ENCODE results near the gene LDHD. TPM values are rescaled to one million over a fixed set of nuclear protein-coding genes. Genes with fewer than 3 reads are reported as not detected.

LDHD gene
- polyA plus RNA-seq, 1 experiment, result 0.71 TPM

- peak; percentile 37 for DNase-seq (ENCODE audit: low read depth)
- ChIA-PET CTCF (no interaction called here), POLR2A (no interaction called here)
- Histone ChIP-seq H3K27me3 (ENCODE audit: control insufficient read depth, insufficient read depth, low read length) (no peaks in the 10 kb centered on the region), H3K4me3 (ENCODE audit: low read depth, low read length) (peak within 1 kb of the TSS; percentile 94), H3K36me3 (ENCODE audit: control insufficient read depth, insufficient read depth, low read length) (no peaks in the 10 kb centered on the region; the same call in 1 of the 2 replicates)
- TF ChIP-seq CTCF (IDR thresholded peaks at IDR 0.05; ENCODE audit: insufficient read depth, low read depth, low read length), result no peak
These were observed 32.0 kb upstream of the LDHD start, which contains the start of gene ZFP1 for GRCh38 chr16:75148311-75149195. Gene ZFP1 (plus strand): TSS chr16:75148524. CDS start chr16:75152952, 4,428 bp downstream.

- ChIA-PET CTCF (interaction anchor here (1.0 kb wide), 1 partner anchor 21 kb away, joined by 4 read pairs; no protein-coding TSS in a partner anchor), POLR2A (no interaction called here)
- H3K4me3 ChIP-seq (ENCODE audit: low read depth, low read length), result no peak overlapping the region
- no peak for TF ChIP-seq CTCF (IDR thresholded peaks at IDR 0.05; ENCODE audit: insufficient read depth, low read depth, low read length)
- H3K36me3 ChIP-seq (ENCODE audit: control insufficient read depth, insufficient read depth, low read length), result no peaks in the 10 kb centered on the region; the same call in 1 of the 2 replicates
- H3K27me3 ChIP-seq (ENCODE audit: control insufficient read depth, insufficient read depth, low read length), result no peaks in the 10 kb centered on the region
- DNase-seq (ENCODE audit: low read depth), result no peak
These were observed 31.4 kb upstream of the LDHD start for GRCh38 chr16:75147968-75148310.

GRCh38 chr16:75143941-75144340 lies 27.4 kb upstream of the LDHD start:
- CTCF ChIA-PET, result no interaction called here

GRCh38 chr16:75139498-75139897 lies 22.9 kb upstream of the LDHD start:
- DNase-seq (ENCODE audit: low read depth), result no peak
- no peak for TF ChIP-seq CTCF (IDR thresholded peaks at IDR 0.05; ENCODE audit: insufficient read depth, low read depth, low read length)
- Histone ChIP-seq H3K36me3 (ENCODE audit: control insufficient read depth, insufficient read depth, low read length) (no peaks in the 10 kb centered on the region), H3K27me3 (ENCODE audit: control insufficient read depth, insufficient read depth, low read length) (no peaks in the 10 kb centered on the region), H3K4me3 (ENCODE audit: low read depth, low read length) (no peak overlapping the region)
- ChIA-PET POLR2A (no interaction called here), CTCF (no interaction called here)

More at GRCh38 chr16:75143941-75144340, 27.4 kb upstream of the LDHD start:
- Histone ChIP-seq H3K36me3 (ENCODE audit: control insufficient read depth, insufficient read depth, low read length) (no peaks in the 10 kb centered on the region), H3K27me3 (ENCODE audit: control insufficient read depth, insufficient read depth, low read length) (no peaks in the 10 kb centered on the region), H3K4me3 (ENCODE audit: low read depth, low read length) (no peak overlapping the region)
- no peak for DNase-seq (ENCODE audit: low read depth)
- TF ChIP-seq CTCF (IDR thresholded peaks at IDR 0.05; ENCODE audit: insufficient read depth, low read depth, low read length), result no peak
- POLR2A ChIA-PET, result no interaction called here

- H3K36me3 ChIP-seq (ENCODE audit: control insufficient read depth, insufficient read depth, low read length), result no peaks in the 10 kb centered on the region
- H3K27me3 ChIP-seq (ENCODE audit: control insufficient read depth, insufficient read depth, low read length), result no peaks in the 10 kb centered on the region
- DNase-seq (ENCODE audit: low read depth), result no peak
- H3K4me3 ChIP-seq (ENCODE audit: low read depth, low read length), result no peak overlapping the region
- TF ChIP-seq CTCF (IDR thresholded peaks at IDR 0.05; ENCODE audit: insufficient read depth, low read depth, low read length), result no peak
- CTCF ChIA-PET, result no interaction called here
- POLR2A ChIA-PET, result no interaction called here
These were observed 22.1 kb upstream of the LDHD start for GRCh38 chr16:75138636-75139035.

Measured in BJ (cell line).